ENCODE results near the gene DIS3L2.
"Not testable (repeated sequence)": the region's sequence is repeated elsewhere in the genome, so short reads cannot be mapped to it uniquely, and the experiment has no call there.

DIS3L2 gene

DNA sequence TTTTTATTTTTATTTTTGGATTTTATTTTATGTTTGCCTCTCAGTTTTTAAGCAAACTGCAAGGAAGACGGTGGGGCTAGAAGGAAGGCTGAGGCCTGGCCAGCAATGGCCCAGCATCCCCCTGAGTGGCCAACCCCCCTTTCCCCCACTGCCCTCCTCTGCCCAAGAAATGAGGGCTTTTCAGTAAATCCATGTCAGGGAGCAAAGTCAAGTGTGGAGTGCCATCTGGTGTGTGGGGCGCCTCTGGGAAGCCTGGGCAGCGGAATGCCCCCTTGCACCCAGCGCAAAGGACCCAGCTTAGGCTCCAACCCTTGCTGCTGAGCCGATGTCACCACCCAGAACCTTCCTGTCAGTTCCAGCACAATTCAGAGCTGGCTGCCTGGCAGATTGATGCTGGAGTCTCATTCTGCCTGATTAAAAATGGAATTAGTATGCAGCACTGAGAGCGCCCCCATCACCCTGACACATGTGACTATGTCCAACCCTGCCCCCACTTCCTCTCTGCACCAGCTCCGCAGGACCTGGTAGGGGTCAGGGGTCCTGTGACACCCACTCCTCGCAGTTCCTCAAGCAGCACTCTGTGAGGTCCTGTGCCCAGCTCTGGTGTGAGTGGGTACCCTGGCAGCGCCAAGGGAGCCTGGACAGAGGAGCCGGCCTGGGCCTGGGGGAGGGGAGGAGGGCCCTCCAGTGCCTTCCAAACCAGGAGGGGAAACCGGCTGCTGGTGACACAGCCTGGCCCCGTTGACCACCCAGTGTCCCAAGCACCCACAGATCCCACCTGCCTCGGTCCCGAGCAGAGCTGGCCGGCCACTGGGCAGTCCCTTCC, 407.8 kb downstream of the DIS3L2 start:
- no peak for DNase-seq (ENCODE audit: extremely low read depth, low read depth)
- TF ChIP-seq, protein P1, sequence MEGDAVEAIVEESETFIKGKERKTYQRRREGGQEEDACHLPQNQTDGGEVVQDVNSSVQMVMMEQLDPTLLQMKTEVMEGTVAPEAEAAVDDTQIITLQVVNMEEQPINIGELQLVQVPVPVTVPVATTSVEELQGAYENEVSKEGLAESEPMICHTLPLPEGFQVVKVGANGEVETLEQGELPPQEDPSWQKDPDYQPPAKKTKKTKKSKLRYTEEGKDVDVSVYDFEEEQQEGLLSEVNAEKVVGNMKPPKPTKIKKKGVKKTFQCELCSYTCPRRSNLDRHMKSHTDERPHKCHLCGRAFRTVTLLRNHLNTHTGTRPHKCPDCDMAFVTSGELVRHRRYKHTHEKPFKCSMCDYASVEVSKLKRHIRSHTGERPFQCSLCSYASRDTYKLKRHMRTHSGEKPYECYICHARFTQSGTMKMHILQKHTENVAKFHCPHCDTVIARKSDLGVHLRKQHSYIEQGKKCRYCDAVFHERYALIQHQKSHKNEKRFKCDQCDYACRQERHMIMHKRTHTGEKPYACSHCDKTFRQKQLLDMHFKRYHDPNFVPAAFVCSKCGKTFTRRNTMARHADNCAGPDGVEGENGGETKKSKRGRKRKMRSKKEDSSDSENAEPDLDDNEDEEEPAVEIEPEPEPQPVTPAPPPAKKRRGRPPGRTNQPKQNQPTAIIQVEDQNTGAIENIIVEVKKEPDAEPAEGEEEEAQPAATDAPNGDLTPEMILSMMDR (IDR thresholded peaks at IDR 0.05; ENCODE audit: low read depth, low read length, missing control alignments), result no peak
- H3K4me3 ChIP-seq (replicated peaks; ENCODE audit: low read depth, low read length), result no peak overlapping the region

DNA sequence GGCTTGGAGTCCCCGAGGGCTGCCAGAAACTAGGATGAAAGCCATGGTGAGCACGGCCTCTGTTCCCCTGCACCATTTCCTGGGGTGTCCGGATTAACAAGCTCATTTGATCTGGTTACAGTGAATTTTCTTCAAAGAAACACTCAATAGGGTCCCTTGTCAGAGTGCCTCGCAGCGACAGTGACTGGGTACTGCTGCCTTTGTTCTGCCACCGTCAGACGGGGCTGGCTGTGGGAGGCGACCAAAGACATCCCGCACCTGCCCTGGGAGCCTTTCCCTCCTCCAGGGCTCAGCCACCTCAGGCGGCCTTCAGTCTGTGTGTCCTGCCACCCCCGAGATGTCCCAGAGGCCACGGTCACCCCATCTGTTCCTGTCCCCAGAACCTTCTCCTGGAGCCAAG, 408.5 kb downstream of the DIS3L2 start:
- H3K4me3 ChIP-seq (replicated peaks; ENCODE audit: low read depth, low read length); DNase-seq (ENCODE audit: extremely low read depth, low read depth): not testable (repeated sequence)

DNA sequence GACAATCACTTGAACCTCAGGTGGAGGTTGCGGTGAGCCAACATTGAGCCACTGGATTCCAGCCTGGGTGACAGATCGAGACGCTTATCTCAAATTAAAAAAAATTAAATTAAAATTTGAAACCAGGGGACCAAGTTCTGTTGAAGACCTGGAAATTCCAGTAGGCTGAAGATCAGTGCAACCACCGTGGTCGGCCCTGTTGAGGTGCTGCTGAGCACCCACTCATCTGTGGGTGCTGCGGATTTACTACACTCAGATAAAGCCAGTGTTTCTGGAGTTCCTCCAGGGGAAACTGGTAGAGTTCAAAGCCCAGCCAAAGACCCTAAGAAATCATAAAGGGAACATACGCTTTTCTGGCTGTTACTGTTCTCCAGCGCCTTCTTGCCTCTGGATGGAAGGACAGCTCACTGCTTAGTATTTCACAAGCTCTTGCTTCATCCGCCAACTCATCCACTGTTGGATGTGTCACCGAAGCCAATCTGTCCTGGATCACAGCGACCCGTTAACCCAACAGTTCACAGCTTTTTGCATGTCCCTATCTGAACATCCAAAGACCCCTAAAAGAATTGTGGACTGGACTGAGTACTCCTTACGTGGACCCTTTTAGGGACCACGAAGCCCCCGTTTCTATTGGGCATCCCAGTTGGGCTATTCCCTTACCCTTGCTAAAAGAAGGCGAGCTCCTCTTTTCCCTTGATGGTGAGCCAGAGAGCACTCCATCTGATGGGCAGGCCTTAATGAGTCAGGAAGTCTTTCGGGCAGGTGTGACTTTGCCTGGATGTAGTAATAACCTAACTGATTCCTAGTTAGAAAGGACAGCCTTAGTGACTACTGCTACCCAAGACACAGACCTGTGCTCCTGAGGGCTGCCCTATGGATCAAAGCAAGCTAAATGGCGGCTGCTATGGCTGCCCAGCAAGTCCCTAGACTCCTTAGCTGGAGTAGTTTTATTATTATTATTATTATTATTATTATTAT, 411.0 kb downstream of the DIS3L2 start:
- no peak overlapping the region for H3K4me3 ChIP-seq (replicated peaks; ENCODE audit: low read depth, low read length)
- DNase-seq (ENCODE audit: extremely low read depth, low read depth), result no peak
- TF ChIP-seq, protein P1 (IDR thresholded peaks at IDR 0.05; ENCODE audit: low read depth, low read length, missing control alignments), result no peak

DNA sequence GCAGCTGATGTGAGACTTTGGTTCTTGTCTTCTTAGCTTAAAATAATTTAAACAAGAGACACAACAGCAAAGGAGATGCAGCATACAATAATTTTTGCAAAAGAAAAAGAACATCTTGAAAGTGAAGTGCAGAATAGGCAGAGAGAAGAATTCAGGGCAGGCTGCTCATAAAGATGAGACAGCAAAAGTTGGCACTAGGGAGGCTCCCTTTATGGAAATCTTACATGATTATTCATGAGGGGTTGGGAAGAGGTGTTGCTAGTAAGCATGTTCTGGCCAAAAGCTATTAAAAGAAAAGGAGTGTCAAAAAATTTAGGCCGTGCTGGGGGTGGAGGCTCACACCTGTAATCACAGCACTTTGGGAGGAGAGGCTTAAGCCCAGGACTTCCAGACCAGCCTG, 412.8 kb downstream of the DIS3L2 start:
- H3K4me3 ChIP-seq (replicated peaks; ENCODE audit: low read depth, low read length), result no peak overlapping the region
- DNase-seq (ENCODE audit: extremely low read depth, low read depth), result no peak
- TF ChIP-seq, protein P1 (IDR thresholded peaks at IDR 0.05; ENCODE audit: low read depth, low read length, missing control alignments), result no peak

DNA sequence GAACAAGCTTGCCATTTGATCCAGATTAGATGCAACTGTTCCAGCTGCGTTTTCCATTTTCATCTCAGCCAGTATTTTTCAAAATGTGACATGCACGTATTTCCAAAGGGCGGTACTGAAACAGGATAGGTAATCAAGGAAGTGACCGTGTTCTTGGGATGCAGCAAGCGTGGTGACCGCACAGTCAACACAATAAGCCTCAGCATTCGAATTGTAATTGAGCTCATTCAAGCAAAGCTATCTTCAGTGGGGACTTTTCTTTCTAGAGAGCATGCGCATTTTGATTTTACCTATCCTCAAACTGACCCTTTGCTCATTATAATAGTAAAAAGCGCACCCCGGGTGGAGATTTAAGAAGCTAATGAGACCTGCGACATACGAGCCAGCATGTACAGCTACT, 413.7 kb downstream of the DIS3L2 start:
- TF ChIP-seq, protein P1 (IDR thresholded peaks at IDR 0.05; ENCODE audit: low read depth, low read length, missing control alignments), result no peak
- H3K4me3 ChIP-seq (replicated peaks; ENCODE audit: low read depth, low read length), result no peak overlapping the region
- no peak for DNase-seq (ENCODE audit: extremely low read depth, low read depth)

DNA sequence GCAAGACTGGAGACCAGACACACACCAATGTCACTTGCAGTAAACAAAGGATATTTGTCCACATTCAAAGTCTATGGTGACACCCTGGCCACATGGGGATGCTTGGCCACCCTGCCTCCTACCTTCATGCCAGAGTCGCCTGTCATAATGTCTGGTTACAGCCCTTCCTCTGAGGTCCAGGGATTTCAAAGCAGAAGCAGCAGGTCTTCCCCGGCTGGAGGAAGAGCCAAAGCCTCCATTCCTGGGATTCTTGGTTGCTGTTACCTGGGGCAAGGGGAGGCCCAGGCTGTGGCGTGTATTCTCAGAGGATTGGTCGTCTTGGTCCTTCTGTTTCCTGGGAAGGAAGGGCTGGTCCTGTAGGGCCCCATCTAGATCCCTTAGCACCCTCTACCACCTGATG, 414.7 kb downstream of the DIS3L2 start:
- no peak overlapping the region for H3K4me3 ChIP-seq (replicated peaks; ENCODE audit: low read depth, low read length)
- TF ChIP-seq, protein P1 (IDR thresholded peaks at IDR 0.05; ENCODE audit: low read depth, low read length, missing control alignments), result no peak
- DNase-seq (ENCODE audit: extremely low read depth, low read depth), result no peak

DNA sequence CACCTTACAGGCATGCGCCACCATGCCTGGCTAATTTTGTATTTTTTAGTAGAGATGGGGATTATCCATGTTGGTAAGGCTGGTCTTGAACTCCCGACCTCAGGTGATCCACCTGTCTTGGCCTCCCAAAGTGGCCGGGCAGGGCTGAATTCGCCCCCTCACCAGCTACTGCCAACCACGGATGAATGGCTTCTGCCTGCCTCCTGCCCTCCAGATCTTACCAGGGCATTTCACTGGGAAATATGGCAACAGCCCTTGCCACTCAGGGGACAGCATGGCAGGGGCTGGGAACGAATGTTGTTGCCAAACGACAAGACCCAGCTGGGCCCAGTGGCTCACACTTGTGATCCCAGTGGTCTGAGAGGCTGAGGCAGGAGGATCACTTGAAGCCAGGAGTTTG, 415.2 kb downstream of the DIS3L2 start:
- no peak overlapping the region for H3K4me3 ChIP-seq (replicated peaks; ENCODE audit: low read depth, low read length)
- DNase-seq (ENCODE audit: extremely low read depth, low read depth), result no peak
- TF ChIP-seq, protein P1 (IDR thresholded peaks at IDR 0.05; ENCODE audit: low read depth, low read length, missing control alignments), result no peak

All from HFF-Myc (cell line).